Suprapubic skin (tissue), 4 donors: ENCODE measurements around the gene MFSD6. TPM values are rescaled to one million over a fixed set of nuclear protein-coding genes. Genes with fewer than 3 reads are reported as not detected.

Source experiments
- DNase-seq, 2 donors: peaks; one replicate each; pipeline ENCODE4 v3.0.0-alpha.2; 2019; ENCODE audit warnings: low spot score in 2 of 2
- H3K27ac ChIP-seq: fragments of 200-600 bp; sonication (generic); one replicate; pipeline ENCODE4 v1.5.1; 2019
- H3K27me3 ChIP-seq: fragments of 200-600 bp; sonication (generic); one replicate; pipeline ENCODE4 v1.5.1; 2019
- H3K36me3 ChIP-seq: fragments of 200-600 bp; sonication (generic); one replicate; pipeline ENCODE4 v1.5.1; 2019
- H3K4me1 ChIP-seq: fragments of 200-600 bp; sonication (generic); one replicate; pipeline ENCODE4 v1.5.1; 2019
- H3K4me3 ChIP-seq: fragments of 200-600 bp; sonication (generic); one replicate; pipeline ENCODE4 v1.5.1; 2019; ENCODE audit warnings: mild to moderate bottlenecking
- H3K9me3 ChIP-seq: fragments of 200-600 bp; sonication (generic); one replicate; pipeline ENCODE4 v1.5.1; 2019
- EP300 ChIP-seq: sonication (generic); formaldehyde crosslinking; IDR thresholded peaks from one replicate; pipeline ENCODE4 v1.6.1; 2017; ENCODE audit warnings: antibody characterized with exemption
- POLR2A ChIP-seq, 2 donors: fragments of 450-650 bp; IDR thresholded peaks; one replicate each; pipeline ENCODE4 v1.6.1; 2017; ENCODE audit warnings: antibody characterized with exemption in 2 of 2, mild to moderate bottlenecking in 2 of 2, moderate library complexity in 2 of 2
- POLR2AphosphoS5 ChIP-seq, 3 donors: sonication (generic); formaldehyde crosslinking; IDR thresholded peaks; one replicate each; pipeline ENCODE4 v1.6.1; 2017; ENCODE audit warnings: antibody characterized with exemption in 3 of 3
- WGBS: methylation state at CpG from one replicate; pipeline ENCODE4 v1.1.5; 2018; 5-methylcytosine and 5-hydroxymethylcytosine counted together
- total RNA-seq, 4 donors: library from RNA; depleted of rRNA; stranded (reverse); fragments of >200 nt; gene quantifications; one replicate each; pipeline ENCODE4 v1.1.0, GENCODE V29; 2016
- TF ChIP-seq, protein P1 (sequence below), 2 donors: fragments of 200-600 bp in 1 of 2; fragments of 450-650 bp in 1 of 2; sonication (generic) in 1 of 2; IDR thresholded peaks; one replicate each; pipeline ENCODE4 v1.5.1; 2016 to 2019; ENCODE audit warnings: antibody characterized with exemption in 2 of 2, mild to moderate bottlenecking in 1 of 2, moderate library complexity in 1 of 2

Gene MFSD6
- total RNA-seq, 4 donors from 2014 or later, result 182 to 295 (median 199) TPM

DNA sequence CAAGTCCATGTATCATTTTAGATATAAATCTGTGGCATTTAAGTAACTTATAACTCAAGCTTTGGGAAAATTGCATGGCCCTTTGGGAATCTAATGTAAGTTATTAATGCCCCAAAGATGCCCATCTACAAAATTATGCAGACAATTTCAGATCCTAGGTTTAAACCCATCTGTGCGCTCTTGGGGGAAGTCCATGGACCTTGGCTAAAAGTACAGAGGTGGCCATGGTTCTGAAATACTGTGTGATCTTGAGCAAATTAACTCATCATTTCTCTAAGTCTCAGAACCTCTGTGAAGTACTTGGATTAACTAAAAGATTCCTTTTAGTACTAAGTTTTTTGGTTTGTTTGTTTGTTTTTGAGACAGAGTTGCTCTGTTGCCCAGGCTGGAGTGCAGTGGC lies 45.3 kb upstream of the MFSD6 start:
- Histone ChIP-seq H3K27me3 (no peaks in the 10 kb centered on the region), H3K36me3 (peaks cover 28% of the 10 kb centered on the region), H3K9me3 (no peaks in the 10 kb centered on the region), H3K4me3 (no peak overlapping the region), H3K27ac (no peak overlapping the region), H3K4me1 (peaks cover 25% of the 10 kb centered on the region)
- WGBS, result 100% methylated on average over 1 of the region's 1 CpG
- DNase-seq, result no peak
- no peak for TF ChIP-seq EP300
- no peak for TF ChIP-seq POLR2A (IDR thresholded peaks at IDR 0.05)
- TF ChIP-seq, protein P1, sequence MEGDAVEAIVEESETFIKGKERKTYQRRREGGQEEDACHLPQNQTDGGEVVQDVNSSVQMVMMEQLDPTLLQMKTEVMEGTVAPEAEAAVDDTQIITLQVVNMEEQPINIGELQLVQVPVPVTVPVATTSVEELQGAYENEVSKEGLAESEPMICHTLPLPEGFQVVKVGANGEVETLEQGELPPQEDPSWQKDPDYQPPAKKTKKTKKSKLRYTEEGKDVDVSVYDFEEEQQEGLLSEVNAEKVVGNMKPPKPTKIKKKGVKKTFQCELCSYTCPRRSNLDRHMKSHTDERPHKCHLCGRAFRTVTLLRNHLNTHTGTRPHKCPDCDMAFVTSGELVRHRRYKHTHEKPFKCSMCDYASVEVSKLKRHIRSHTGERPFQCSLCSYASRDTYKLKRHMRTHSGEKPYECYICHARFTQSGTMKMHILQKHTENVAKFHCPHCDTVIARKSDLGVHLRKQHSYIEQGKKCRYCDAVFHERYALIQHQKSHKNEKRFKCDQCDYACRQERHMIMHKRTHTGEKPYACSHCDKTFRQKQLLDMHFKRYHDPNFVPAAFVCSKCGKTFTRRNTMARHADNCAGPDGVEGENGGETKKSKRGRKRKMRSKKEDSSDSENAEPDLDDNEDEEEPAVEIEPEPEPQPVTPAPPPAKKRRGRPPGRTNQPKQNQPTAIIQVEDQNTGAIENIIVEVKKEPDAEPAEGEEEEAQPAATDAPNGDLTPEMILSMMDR (IDR thresholded peaks at IDR 0.05), result no peak
- TF ChIP-seq POLR2AphosphoS5 (IDR thresholded peaks at IDR 0.05), result no peak

DNA sequence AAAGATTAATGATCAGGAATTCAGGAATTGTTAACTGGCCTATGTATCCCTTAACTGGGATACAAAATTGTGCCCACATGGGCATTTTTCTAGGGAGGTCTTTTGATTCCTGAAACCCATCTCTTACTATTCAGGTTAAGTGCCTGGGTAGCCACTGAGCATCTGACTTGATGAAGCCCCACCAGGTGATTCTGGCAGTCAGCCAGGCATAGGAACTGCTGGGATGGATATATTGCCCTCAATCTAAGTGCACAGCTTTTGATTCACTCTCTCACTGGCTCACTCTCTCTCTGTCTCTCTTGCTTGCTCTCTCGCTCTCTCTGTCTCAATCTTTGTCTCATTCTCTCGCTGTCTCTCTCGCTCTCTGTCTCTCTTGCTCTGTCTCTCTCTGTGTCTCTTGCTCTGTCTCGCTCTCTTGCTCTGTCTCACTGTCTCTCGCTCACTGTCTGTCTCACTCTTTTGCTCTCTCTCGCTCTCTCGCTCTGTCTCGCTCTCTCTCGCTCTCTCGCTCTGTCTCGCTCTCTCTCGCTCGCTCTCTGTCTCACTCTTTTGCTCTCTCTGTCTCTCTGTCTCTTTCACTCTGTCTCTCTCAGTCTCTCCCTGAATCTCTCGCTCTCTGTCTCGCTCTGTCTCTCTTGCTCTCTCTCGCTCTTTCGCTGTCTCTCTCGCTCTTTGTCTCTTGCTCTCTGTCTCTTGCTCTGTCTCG lies 42.5 kb upstream of the MFSD6 start:
- Histone ChIP-seq H3K4me3 (no peak overlapping the region), H3K36me3 (peaks cover 52% of the 10 kb centered on the region), H3K27ac (no peak overlapping the region), H3K4me1 (no peaks in the 10 kb centered on the region), H3K27me3 (no peaks in the 10 kb centered on the region), H3K9me3 (no peaks in the 10 kb centered on the region)
- DNase-seq, result no peak
- WGBS, result 93% methylated on average over 19 of the region's 19 CpGs
- TF ChIP-seq, protein P1 (IDR thresholded peaks at IDR 0.05), result no peak
- no peak for TF ChIP-seq POLR2AphosphoS5 (IDR thresholded peaks at IDR 0.05)
- TF ChIP-seq POLR2A (IDR thresholded peaks at IDR 0.05), result no peak
- no peak for TF ChIP-seq EP300

DNA sequence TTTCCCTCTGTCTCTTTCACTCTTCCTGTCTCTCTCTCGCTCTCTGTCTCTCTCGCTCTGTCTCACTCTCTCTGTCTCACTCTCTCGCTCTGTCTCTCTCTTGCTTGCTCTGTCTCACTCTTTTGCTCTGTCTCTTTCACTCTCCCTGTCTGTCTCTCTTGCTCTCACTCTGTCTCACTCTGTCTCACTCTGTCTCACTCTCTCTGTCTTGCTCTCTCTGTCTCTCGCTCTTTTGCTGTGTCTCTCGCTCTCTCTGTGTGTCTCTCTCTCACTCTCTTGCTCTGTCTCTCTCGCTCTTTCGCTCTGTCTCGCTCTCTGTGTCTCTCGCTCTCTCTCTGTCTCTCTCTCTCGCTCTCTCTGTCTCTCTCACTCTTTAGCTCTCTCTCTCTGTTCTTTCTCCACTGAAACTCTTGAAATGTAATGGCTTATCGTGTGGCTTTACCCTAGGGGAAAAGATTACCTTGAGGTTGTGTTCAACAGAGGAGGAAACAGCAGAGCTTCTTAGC lies 41.9 kb upstream of the MFSD6 start:
- Histone ChIP-seq H3K9me3 (no peaks in the 10 kb centered on the region), H3K4me3 (no peak overlapping the region), H3K4me1 (no peaks in the 10 kb centered on the region), H3K27me3 (no peaks in the 10 kb centered on the region), H3K27ac (no peak overlapping the region), H3K36me3 (peaks cover 58% of the 10 kb centered on the region)
- TF ChIP-seq EP300, result no peak
- no peak for TF ChIP-seq POLR2A (IDR thresholded peaks at IDR 0.05)
- TF ChIP-seq POLR2AphosphoS5 (IDR thresholded peaks at IDR 0.05), result no peak
- TF ChIP-seq, protein P1 (IDR thresholded peaks at IDR 0.05), result no peak
- WGBS, result 91% methylated on average over 11 of the region's 11 CpGs
- no peak for DNase-seq

DNA sequence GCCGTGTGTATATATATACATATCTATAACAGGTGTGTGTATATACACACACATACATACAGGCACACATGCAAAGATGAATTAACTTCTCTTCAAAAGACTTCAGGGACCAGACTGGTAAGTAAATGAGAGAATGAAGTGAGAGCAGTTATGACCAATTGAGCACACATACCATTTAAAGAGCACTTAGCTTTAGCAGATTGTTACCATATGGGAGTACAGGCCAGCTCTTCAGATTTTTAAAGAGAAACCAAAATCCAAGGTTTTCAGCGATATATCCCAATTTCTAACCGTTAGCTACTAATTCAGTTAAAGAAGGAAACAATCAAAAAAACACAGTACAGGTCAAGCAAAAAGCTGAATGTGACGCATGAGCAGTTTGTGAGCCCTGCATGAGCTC lies 41.1 kb upstream of the MFSD6 start:
- no peak overlapping the region for H3K4me3 ChIP-seq
- H3K9me3 ChIP-seq, result no peaks in the 10 kb centered on the region
- peaks cover 58% of the 10 kb centered on the region for H3K36me3 ChIP-seq
- 80% methylated on average over 4 of the region's 4 CpGs for WGBS
- H3K27me3 ChIP-seq, result no peaks in the 10 kb centered on the region
- peaks cover 3% of the 10 kb centered on the region for H3K4me1 ChIP-seq
- TF ChIP-seq EP300, result no peak
- TF ChIP-seq, protein P1 (IDR thresholded peaks at IDR 0.05), result no peak
- no peak for TF ChIP-seq POLR2A (IDR thresholded peaks at IDR 0.05)
- TF ChIP-seq POLR2AphosphoS5 (IDR thresholded peaks at IDR 0.05), result no peak
- no peak overlapping the region for H3K27ac ChIP-seq
- no peak for DNase-seq

DNA sequence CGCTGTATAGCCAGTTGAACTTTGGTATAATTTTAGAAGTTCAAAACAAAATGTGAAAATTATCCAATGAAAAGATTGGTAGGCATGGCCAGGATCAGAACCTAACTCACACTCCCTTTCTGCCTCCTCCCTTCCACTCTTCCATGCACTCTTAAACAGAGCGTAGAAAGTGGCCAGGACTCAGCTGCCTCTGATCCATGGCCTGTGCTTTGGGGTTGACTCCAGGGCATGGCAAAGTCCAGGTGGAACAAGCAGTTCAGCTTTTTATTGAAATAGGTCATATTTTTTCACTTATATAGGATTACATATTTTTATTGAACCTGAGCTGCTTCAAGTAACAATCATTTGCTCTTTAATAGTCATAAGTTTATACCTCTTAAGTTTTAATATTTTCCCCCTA lies 38.5 kb upstream of the MFSD6 start:
- DNase-seq, result no peak
- no peaks in the 10 kb centered on the region for H3K27me3 ChIP-seq
- H3K4me3 ChIP-seq, result no peak overlapping the region
- H3K36me3 ChIP-seq, result peaks cover 56% of the 10 kb centered on the region
- no peak overlapping the region for H3K27ac ChIP-seq
- 97% methylated on average over 2 of the region's 2 CpGs for WGBS
- no peaks in the 10 kb centered on the region for H3K9me3 ChIP-seq
- H3K4me1 ChIP-seq, result peaks cover 9% of the 10 kb centered on the region
- TF ChIP-seq EP300 (no peak), POLR2A (IDR thresholded peaks at IDR 0.05) (no peak), POLR2AphosphoS5 (IDR thresholded peaks at IDR 0.05) (no peak)
- TF ChIP-seq, protein P1 (IDR thresholded peaks at IDR 0.05), result no peak
